ENCODE data around the gene LDLRAD4.

The LDLRAD4 gene

DNA sequence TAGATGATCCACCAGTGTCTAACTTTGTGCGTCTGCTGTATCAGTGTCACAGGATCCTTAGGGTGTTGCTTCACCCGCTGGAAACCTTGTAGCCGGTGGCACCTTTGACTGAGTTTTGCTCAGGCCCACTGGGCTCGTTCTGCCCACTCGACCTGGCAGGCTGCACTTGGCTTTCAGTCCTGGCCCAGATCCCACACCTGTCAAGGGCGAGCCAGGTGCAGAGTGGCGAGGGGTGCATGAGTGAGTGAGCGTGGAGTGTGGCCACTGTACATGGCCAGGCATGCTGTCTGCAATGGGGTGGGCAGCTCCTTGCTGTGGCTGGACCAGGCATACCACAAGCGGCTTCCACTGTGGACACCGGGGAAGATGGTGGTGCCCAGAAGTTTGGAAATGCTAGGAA is 328.8 kb downstream of the LDLRAD4 start:
- TF ChIP-seq, protein P1, sequence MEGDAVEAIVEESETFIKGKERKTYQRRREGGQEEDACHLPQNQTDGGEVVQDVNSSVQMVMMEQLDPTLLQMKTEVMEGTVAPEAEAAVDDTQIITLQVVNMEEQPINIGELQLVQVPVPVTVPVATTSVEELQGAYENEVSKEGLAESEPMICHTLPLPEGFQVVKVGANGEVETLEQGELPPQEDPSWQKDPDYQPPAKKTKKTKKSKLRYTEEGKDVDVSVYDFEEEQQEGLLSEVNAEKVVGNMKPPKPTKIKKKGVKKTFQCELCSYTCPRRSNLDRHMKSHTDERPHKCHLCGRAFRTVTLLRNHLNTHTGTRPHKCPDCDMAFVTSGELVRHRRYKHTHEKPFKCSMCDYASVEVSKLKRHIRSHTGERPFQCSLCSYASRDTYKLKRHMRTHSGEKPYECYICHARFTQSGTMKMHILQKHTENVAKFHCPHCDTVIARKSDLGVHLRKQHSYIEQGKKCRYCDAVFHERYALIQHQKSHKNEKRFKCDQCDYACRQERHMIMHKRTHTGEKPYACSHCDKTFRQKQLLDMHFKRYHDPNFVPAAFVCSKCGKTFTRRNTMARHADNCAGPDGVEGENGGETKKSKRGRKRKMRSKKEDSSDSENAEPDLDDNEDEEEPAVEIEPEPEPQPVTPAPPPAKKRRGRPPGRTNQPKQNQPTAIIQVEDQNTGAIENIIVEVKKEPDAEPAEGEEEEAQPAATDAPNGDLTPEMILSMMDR (IDR thresholded peaks at IDR 0.05) = no peak

DNA sequence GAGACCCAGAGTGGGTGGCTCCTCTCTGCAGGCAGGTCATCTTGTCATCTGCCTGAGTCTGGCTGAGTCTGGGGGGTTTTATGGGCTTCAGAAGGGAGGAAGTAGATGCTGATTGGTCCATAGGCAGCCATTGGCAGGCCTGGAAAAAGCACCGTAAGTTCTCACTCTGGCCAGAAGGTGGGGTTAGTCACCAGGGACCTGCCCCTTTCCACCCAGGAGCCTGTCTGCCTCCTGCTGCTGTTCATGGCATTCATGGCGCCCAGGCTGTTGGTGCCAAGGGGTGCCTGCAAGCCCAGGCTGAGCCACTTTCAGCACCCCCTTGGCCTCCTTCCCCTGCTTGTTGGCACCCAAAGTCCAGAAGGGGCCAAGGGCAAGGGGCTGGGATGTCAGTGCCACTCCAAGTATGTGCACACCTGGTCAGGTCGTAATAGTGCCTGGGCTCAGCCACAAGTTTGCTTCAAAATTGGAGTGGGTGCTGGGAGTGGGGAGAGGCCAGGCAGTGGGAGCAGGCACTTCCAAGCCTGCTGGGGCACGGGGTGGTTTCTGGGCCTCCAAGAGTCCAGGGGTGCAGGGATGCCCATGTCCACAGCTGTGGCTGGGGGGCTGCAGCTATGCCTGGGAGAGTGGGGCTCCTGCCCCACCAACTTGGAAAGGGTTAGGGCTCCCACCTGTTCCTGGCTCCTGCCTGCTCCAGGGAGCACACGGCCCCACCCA is 329.7 kb downstream of the LDLRAD4 start:
- TF ChIP-seq, protein P1 (IDR thresholded peaks at IDR 0.05) = no peak

DNA sequence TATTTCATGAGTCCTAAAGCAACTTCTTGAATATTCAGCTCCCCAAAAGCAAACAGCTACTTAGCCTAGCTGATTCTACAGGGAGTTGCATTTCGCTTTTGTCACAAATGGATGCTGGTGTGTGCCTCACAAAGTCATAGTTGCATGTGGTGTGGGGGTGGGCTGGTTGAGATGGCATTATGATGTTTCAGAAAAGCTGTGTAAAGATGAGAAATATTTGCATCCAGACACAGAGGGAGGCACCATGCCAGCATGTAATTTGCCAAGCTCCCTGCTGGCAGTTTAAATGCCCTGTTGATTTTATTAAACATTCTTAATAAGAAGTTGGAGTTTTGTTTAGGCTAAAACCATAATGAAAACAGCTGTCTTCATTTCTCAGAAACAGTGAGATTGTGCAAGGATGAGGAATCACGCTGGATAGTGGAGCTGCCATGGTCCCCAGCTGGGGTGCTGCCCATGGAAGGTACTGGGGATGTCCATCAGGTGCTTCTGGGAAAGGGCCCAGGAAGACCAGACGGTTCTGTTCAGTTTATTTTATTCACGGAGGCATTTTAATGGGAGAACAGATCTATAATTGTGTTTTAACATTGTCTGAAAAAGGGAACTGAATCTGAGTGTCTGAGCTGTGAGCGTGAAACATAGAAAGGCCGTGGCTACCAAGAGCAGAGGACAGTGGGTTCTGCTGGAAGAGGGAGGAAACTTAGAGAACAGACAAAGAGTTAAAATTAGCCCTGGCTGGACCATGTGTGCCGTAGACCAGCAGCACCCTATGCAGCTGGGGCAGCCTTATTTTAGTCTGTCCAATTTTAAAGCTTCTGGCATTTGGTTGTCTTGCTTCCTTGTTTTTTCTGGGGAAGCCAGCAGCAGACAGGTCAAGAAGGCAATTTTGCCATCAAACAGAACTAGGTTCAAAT is 330.7 kb downstream of the LDLRAD4 start:
- TF ChIP-seq, protein P1 (IDR thresholded peaks at IDR 0.05) = no peak

DNA sequence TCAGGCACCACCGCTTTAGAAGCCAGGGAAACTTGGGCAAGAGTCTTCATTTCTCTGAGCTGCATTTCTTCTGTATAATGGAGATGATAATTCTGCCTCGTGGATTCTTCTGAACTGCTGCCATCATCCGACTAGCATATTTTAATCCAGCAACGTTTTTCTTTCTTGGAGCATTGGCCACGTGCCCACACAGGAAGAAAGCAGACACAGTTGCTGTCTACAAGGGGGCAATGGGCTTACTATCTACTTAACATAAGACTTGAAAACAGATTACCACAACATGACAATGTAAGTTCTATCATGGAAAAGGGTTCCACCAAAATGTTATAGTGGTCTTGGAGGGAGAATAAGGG is 331.3 kb downstream of the LDLRAD4 start:
- TF ChIP-seq, protein P1 (IDR thresholded peaks at IDR 0.05) = no peak

DNA sequence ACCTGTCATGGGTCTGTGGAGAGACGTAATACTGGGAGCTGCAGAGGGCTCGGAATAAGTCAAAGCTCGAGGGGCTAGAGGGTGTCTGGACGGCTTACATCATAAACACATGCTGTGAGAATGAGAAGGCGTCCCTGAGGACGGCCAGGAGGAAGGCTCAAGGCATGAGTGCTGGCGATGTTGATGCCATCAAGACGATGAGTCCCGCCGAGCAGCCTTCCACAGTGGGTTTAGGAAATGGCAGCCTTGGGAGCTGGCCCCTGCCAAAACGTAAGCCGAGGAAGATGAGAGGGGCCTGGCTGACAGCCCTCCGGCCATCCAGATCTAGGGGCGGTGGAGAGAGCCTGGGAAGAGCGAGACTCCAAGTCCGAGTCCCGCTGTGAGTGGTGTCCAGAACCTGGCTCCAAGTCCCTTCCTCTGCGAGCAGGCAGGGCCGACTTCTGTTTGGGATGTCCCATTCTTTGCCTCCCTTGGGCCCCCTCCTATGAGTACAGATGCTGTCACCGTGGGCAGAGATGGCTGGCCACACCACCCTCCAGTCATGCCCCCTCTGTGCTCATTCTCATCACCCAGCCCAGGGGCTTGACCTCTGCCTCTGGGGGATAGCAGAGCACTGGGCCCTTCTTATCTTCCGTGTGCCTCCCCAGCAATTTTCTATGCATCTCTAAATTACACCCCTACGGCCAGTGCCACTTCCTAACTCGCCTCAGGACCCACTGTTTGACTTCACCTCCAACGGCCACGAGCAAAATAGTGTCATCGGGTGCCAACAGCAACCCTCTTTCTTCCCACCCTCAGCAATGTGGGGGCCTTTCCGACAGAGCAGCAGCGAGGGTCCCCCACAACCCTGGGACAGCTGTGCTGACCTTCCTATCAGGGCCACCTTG is 332.1 kb downstream of the LDLRAD4 start:
- TF ChIP-seq, protein P1 (IDR thresholded peaks at IDR 0.05) = no peak

DNA sequence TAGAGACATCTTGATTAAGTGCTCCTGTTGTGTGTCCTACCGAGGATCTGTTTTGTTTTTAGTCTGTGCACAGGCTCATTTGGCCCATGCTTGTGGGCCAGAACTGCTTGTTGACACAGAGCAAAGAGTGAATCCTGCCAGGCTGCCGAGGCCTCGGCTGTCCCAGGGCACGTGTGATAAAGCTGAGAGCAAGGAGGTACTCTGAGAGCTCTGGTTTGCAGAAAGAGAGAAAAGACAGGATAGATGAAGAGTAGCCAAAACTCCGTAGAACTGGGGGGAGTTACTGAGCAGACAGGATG is 332.7 kb downstream of the LDLRAD4 start:
- TF ChIP-seq, protein P1 (IDR thresholded peaks at IDR 0.05) = no peak
